CD4-positive, CD25-positive, alpha-beta regulatory T cell (primary cell): ENCODE measurements around the gene SOHLH1. TPM values are rescaled to one million over a fixed set of nuclear protein-coding genes. Genes with fewer than 3 reads are reported as not detected.

Experiments used
- ATAC-seq, 2 donors: fragments of 150-1000 bp; cut with Tn5 transposase; one replicate each; pipeline ENCODE4 v1.10.0; 2021; ENCODE audit warnings: low read depth in 2 of 2, moderate number of reproducible peaks in 2 of 2, moderate library complexity in 1 of 2
- DNase-seq, 3 donors: peaks; one replicate each; pipeline versions ENCODE4 v3.0.0 to v3.0.0-alpha.2; 2012 to 2022; ENCODE audit warnings: mixed read lengths in 1 of 3
- H3K27ac ChIP-seq: one replicate; pipeline ENCODE4 v1.7.0; 2013; ENCODE audit warnings: mild to moderate bottlenecking, low read length; ENCODE audit not compliant: insufficient read depth, poor library complexity, severe bottlenecking
- H3K27me3 ChIP-seq: one replicate; pipeline ENCODE4 v1.7.0; 2013; ENCODE audit warnings: low read length; ENCODE audit not compliant: control insufficient read depth, insufficient read depth
- H3K36me3 ChIP-seq: one replicate; pipeline ENCODE4 v1.7.0; 2013; ENCODE audit warnings: mild to moderate bottlenecking, low read length, moderate library complexity; ENCODE audit not compliant: control insufficient read depth, insufficient read depth
- H3K4me1 ChIP-seq: 2 replicates; pipeline ENCODE4 v1.7.0; 2013; ENCODE audit warnings: mild to moderate bottlenecking, low read length; ENCODE audit not compliant: insufficient read depth, control insufficient read depth, poor library complexity, severe bottlenecking
- H3K4me3 ChIP-seq: one replicate; pipeline ENCODE4 v1.7.0; 2013; ENCODE audit warnings: low read depth, mild to moderate bottlenecking, low read length, moderate library complexity
- H3K9me3 ChIP-seq, 2 experiments: 1 replicate in 1 of 2; 2 replicates in 1 of 2; pipeline ENCODE4 v1.7.0; 2013; ENCODE audit warnings: low read length in 2 of 2, mild to moderate bottlenecking in 1 of 2, moderate library complexity in 1 of 2; ENCODE audit not compliant: control insufficient read depth in 2 of 2
- H3K27ac Mint-ChIP-seq, 3 donors: one replicate each; pipeline ENCODE4 v1.8.0; 2020 to 2022; ENCODE audit warnings: mild to moderate bottlenecking in 3 of 3, mixed read lengths in 3 of 3, moderate library complexity in 2 of 3
- H3K27me3 Mint-ChIP-seq: one replicate; pipeline ENCODE4 v1.8.0; 2022; ENCODE audit warnings: mild to moderate bottlenecking, mixed read lengths
- H3K36me3 Mint-ChIP-seq: one replicate; pipeline ENCODE4 v1.8.0; 2020; ENCODE audit warnings: mixed read lengths
- H3K4me1 Mint-ChIP-seq, 4 donors: one replicate each; pipeline ENCODE4 v1.8.0; 2020 to 2022; ENCODE audit warnings: mixed read lengths in 4 of 4, mild to moderate bottlenecking in 1 of 4
- H3K4me3 Mint-ChIP-seq, 4 donors: one replicate each; pipeline ENCODE4 v1.8.0; 2020 to 2022; ENCODE audit warnings: mild to moderate bottlenecking in 4 of 4, mixed read lengths in 4 of 4, moderate library complexity in 3 of 4
- H3K9me3 Mint-ChIP-seq, 7 donors: one replicate each; pipeline ENCODE4 v1.8.0; 2020 to 2022; ENCODE audit warnings: mixed read lengths in 7 of 7, mild to moderate bottlenecking in 3 of 7, moderate library complexity in 2 of 7
- polyA plus RNA-seq, 4 donors: library from polyadenylated mRNA; unstranded; fragments of 300-500 nt; fragmentation: Illumina TruSeq; gene quantifications; one replicate each; pipeline ENCODE4 v1.2.3, GENCODE V29; 2021
- total RNA-seq: library from RNA; stranded (reverse); gene quantifications from one replicate; pipeline ENCODE4 v1.2.3, GENCODE V29; 2022

Gene SOHLH1
- total and polyA plus RNA-seq, 5 donors from 2014 or later: not detected

GRCh38 chr9:135706288-135706687 lies 7.0 kb upstream of the SOHLH1 start:
- no peak overlapping the region for H3K4me3 ChIP-seq
- H3K27me3 ChIP-seq: no peaks in the 10 kb centered on the region
- H3K27ac ChIP-seq: no peak overlapping the region
- DNase-seq (no peak), ATAC-seq (no peak)
- no peaks in the 10 kb centered on the region for H3K27me3 Mint-ChIP-seq
- H3K36me3 ChIP-seq: no peaks in the 10 kb centered on the region
- H3K27ac Mint-ChIP-seq: no peak overlapping the region
- peaks cover 10% of the 10 kb centered on the region for H3K4me1 ChIP-seq
- no peak overlapping the region for H3K4me3 Mint-ChIP-seq
- H3K4me1 Mint-ChIP-seq: no peaks in the 10 kb centered on the region
- no peaks in the 10 kb centered on the region for H3K9me3 ChIP-seq
- no peaks in the 10 kb centered on the region for H3K9me3 Mint-ChIP-seq
- H3K36me3 Mint-ChIP-seq: no peaks in the 10 kb centered on the region

GRCh38 chr9:135705376-135705775 lies 6.1 kb upstream of the SOHLH1 start:
- no peak overlapping the region for H3K27ac Mint-ChIP-seq
- H3K4me3 ChIP-seq: no peak overlapping the region
- peaks cover 11% of the 10 kb centered on the region for H3K4me1 ChIP-seq
- no peaks in the 10 kb centered on the region for H3K27me3 ChIP-seq
- ATAC-seq (no peak), DNase-seq (no peak)
- no peaks in the 10 kb centered on the region for H3K36me3 ChIP-seq
- H3K27ac ChIP-seq: no peak overlapping the region
- no peaks in the 10 kb centered on the region for H3K9me3 Mint-ChIP-seq
- no peaks in the 10 kb centered on the region for H3K27me3 Mint-ChIP-seq
- H3K4me1 Mint-ChIP-seq: no peaks in the 10 kb centered on the region
- no peaks in the 10 kb centered on the region for H3K36me3 Mint-ChIP-seq
- H3K9me3 ChIP-seq: no peaks in the 10 kb centered on the region
- H3K4me3 Mint-ChIP-seq: no peak overlapping the region

DNA sequence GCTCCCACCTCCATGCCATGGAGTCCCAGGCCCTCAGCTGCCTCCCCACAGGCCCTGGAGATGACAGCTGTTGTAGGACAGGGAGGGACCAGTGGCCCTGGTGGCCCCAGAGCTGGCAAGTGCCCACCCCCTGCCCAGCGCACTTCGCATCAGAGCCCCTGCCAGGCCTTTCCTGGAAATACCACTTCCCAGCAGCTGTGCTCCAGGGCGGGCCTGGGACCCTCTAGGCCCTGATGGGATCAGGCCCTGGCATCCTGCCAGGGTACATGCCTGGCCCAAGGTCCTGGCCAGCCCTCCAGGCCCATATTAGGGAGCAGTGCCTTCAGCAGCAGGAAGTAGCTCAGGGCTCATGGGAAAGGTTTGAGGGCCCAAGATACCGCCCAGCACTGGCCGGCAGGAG lies 5.2 kb upstream of the SOHLH1 start:
- Mint-ChIP-seq H3K27me3 (no peaks in the 10 kb centered on the region), H3K4me1 (no peaks in the 10 kb centered on the region), H3K4me3 (no peak overlapping the region), H3K9me3 (no peaks in the 10 kb centered on the region), H3K36me3 (no peaks in the 10 kb centered on the region), H3K27ac (no peak overlapping the region)
- no peaks in the 10 kb centered on the region for H3K9me3 ChIP-seq
- no peak overlapping the region for H3K27ac ChIP-seq
- ATAC-seq (no peak), DNase-seq (no peak)
- no peak overlapping the region for H3K4me3 ChIP-seq
- H3K27me3 ChIP-seq: no peaks in the 10 kb centered on the region
- no peaks in the 10 kb centered on the region for H3K36me3 ChIP-seq
- peaks cover 11% of the 10 kb centered on the region for H3K4me1 ChIP-seq

DNA sequence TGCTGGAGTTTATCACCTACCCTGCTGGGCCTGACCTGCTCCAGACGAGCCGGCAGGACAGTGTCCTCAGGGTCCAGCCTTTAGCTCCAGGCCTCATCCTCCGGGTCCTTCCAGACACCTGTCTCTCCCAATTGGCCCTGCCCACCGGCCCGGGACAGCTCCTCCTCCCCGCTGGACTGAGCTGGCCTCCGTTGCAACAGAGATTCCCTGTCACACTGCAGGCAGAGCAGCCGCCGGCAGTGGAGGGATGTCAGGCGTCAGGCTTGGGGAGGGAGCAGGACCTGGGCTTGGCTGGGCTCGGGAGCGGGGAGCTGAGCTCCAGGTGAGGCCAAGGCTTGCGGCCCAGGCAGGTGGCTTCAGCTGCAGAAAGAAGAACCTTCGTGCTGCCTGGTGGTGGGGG lies 4.4 kb upstream of the SOHLH1 start:
- Mint-ChIP-seq H3K27me3 (no peaks in the 10 kb centered on the region), H3K9me3 (no peaks in the 10 kb centered on the region), H3K4me3 (no peak overlapping the region), H3K27ac (no peak overlapping the region), H3K36me3 (no peaks in the 10 kb centered on the region), H3K4me1 (no peaks in the 10 kb centered on the region)
- H3K36me3 ChIP-seq: no peaks in the 10 kb centered on the region
- no peaks in the 10 kb centered on the region for H3K27me3 ChIP-seq
- DNase-seq (no peak), ATAC-seq (no peak)
- H3K9me3 ChIP-seq: no peaks in the 10 kb centered on the region
- no peak overlapping the region for H3K4me3 ChIP-seq
- H3K4me1 ChIP-seq: peaks cover 11% of the 10 kb centered on the region
- H3K27ac ChIP-seq: no peak overlapping the region

DNA sequence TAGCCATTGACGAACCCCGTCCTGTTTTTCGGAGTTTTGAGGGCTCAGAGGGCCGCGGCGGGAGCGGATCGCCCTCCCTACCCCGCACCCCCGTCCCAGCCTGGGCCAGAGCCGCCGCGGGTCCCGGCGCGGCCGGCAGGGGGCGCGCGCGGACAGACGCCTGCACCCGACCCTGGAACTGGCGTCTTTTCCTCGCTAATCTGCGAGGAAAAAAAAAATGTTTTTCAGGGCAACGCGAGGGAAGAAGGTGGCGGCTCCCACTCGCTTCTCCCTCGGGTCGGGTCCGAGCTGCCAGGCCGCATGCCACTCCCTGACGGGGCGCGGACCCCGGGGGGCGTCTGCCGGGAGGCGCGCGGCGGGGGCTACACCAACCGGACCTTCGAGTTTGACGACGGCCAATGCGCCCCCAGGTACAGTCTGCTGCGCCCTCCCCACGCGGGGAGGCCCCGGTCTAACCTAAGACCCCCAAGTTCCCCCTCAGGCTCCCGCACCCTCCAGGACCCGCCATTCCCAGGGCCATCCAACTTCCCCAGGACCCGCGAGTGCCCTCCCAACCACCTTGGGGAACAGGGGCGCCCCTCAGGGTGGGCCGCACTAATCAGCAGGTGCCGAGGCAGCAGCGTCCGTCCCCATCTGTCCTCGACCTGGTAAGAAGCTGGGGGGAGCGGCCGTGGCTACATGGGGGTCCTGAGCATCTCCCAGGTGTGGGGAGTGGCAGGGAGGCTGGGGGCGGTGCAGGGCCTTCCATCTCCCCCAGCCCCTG lies 2.9 kb upstream of the SOHLH1 start, which contains the start of gene KCNT1:
Gene KCNT1, plus strand, starts transcription at position 227 of the 763 bp plus-strand sequence. Its CDS starts 74 bp downstream, at position 301.
- Mint-ChIP-seq H3K4me3 (no peak within 1 kb of the TSS), H3K4me1 (no peaks in the 10 kb centered on the region)
- H3K27ac ChIP-seq: no peak within 1 kb of the TSS

DNA sequence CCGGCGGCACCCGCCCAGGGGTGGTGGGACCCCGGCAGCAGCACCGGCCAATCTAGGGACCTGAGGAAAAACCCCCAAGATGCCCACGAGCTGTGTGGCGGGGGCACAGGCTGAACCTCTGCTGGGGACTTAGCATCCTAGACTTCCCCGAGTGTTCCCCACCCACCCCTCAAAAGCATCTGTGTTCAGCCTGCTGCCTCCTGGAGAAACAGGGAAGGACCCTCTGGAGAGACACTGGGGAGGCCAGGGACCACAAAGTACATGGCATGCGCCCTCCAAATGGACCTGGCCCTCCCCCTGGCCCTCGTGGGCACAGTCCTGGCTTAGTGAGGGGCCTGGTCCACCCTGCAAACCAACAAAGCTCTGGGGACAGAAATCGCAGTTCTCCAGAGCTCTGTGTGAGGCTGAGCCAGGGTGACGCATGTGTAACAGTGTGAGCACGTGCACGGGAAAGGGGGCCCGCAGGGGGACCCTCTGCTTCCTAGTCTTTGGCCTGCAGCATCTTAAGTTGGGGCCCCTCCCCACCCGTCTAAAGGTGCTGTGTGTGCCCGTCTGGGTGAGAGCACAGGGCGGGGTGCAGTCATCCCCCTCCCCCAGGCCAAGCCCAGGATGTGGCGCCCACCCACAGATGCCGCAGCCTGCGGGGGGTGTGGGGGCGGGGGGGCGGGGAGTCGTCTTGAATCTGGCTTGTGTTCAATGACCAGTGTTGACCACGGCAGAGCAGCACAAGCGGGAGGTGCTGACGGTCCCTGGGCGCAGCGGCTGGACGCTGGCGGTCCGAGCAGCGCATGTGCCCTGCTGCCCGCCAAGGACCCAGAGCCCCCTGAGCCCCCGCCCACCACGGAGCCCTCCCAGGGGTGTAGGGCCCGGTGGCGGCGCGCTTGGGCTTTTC lies 2.0 kb upstream of the SOHLH1 start:
- no peak overlapping the region for H3K27ac Mint-ChIP-seq
- H3K4me3 Mint-ChIP-seq: no peak overlapping the region
- H3K36me3 ChIP-seq: no peaks in the 10 kb centered on the region
- peaks cover 11% of the 10 kb centered on the region for H3K4me1 ChIP-seq
- DNase-seq (no peak), ATAC-seq (peak in 1 of 2 donors; percentile 12)
- no peaks in the 10 kb centered on the region for H3K27me3 ChIP-seq
- H3K4me3 ChIP-seq: no peak overlapping the region
- H3K27me3 Mint-ChIP-seq: no peaks in the 10 kb centered on the region
- H3K9me3 ChIP-seq: no peaks in the 10 kb centered on the region
- no peaks in the 10 kb centered on the region for H3K4me1 Mint-ChIP-seq
- no peak overlapping the region for H3K27ac ChIP-seq
- no peaks in the 10 kb centered on the region for H3K36me3 Mint-ChIP-seq
- no peaks in the 10 kb centered on the region for H3K9me3 Mint-ChIP-seq

More for the DNA sequence above, 2.9 kb upstream of the SOHLH1 start, which contains the start of gene KCNT1:
- no peak within 1 kb of the TSS for H3K27ac Mint-ChIP-seq
- Histone ChIP-seq H3K27me3 (no peaks in the 10 kb centered on the region), H3K9me3 (no peaks in the 10 kb centered on the region), H3K36me3 (no peaks in the 10 kb centered on the region), H3K4me3 (no peak within 1 kb of the TSS), H3K4me1 (peaks cover 11% of the 10 kb centered on the region)
- DNase-seq (peak; percentile 12 to 35 (median 27)), ATAC-seq (peak in 1 of 2 donors; percentile 48)
- no peaks in the 10 kb centered on the region for H3K27me3 Mint-ChIP-seq
- H3K36me3 Mint-ChIP-seq: no peaks in the 10 kb centered on the region
- H3K9me3 Mint-ChIP-seq: no peaks in the 10 kb centered on the region

DNA sequence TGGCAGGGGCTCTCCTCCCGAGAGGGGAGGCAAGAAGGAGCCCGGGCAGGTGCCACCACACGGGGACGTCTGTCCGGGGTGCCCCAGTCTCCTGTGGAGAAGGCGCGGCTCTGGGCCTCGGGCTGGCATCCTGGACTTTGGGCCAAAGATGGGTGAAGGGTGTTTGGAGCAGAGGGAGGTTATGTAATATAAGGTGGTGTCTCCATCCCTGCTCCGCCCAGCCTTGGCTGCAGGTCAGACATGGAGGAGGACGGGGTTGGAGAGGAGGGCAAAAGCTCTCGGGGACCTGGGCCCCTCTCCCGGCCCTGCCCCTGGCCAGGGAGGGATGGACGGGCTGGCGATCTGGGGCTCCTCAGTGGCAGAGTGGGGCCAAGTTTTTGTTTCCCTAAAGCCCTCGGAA lies 1.2 kb upstream of the SOHLH1 start:
- H3K36me3 Mint-ChIP-seq: no peaks in the 10 kb centered on the region
- no peaks in the 10 kb centered on the region for H3K4me1 Mint-ChIP-seq
- no peak for ATAC-seq
- H3K27me3 ChIP-seq: no peaks in the 10 kb centered on the region
- no peak overlapping the region for H3K4me3 ChIP-seq
- H3K27ac Mint-ChIP-seq: no peak overlapping the region
- H3K36me3 ChIP-seq: no peaks in the 10 kb centered on the region
- no peaks in the 10 kb centered on the region for H3K27me3 Mint-ChIP-seq
- H3K9me3 Mint-ChIP-seq: no peaks in the 10 kb centered on the region
- no peak overlapping the region for H3K27ac ChIP-seq
- DNase-seq: no peak
- H3K4me3 Mint-ChIP-seq: no peak overlapping the region
- H3K4me1 ChIP-seq: peaks cover 11% of the 10 kb centered on the region
- no peaks in the 10 kb centered on the region for H3K9me3 ChIP-seq
